ENCODE data around the gene HECW1.
"Not testable (repeated sequence)": the region's sequence is repeated elsewhere in the genome, so short reads cannot be mapped to it uniquely, and the experiment has no call there.

The HECW1 gene

GRCh38 chr7:43199371-43200160 lies 87.1 kb downstream of the HECW1 start:
- DNase-seq (ENCODE audit: low read depth): no peak
- TF ChIP-seq, protein P1, sequence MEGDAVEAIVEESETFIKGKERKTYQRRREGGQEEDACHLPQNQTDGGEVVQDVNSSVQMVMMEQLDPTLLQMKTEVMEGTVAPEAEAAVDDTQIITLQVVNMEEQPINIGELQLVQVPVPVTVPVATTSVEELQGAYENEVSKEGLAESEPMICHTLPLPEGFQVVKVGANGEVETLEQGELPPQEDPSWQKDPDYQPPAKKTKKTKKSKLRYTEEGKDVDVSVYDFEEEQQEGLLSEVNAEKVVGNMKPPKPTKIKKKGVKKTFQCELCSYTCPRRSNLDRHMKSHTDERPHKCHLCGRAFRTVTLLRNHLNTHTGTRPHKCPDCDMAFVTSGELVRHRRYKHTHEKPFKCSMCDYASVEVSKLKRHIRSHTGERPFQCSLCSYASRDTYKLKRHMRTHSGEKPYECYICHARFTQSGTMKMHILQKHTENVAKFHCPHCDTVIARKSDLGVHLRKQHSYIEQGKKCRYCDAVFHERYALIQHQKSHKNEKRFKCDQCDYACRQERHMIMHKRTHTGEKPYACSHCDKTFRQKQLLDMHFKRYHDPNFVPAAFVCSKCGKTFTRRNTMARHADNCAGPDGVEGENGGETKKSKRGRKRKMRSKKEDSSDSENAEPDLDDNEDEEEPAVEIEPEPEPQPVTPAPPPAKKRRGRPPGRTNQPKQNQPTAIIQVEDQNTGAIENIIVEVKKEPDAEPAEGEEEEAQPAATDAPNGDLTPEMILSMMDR (conservative IDR thresholded peaks at IDR 0.05; ENCODE audit: low read depth, low read length): no peak
- H3K4me3 ChIP-seq (ENCODE audit: low read length): no peak overlapping the region

- TF ChIP-seq, protein P1 (conservative IDR thresholded peaks at IDR 0.05; ENCODE audit: low read depth, low read length): no peak
- H3K4me3 ChIP-seq (ENCODE audit: low read length): no peak overlapping the region
- DNase-seq (ENCODE audit: low read depth): no peak
These were observed 89.5 kb downstream of the HECW1 start for GRCh38 chr7:43201912-43202311.

GRCh38 chr7:43204081-43204480 lies 91.6 kb downstream of the HECW1 start:
- no peak for DNase-seq (ENCODE audit: low read depth)
- no peak overlapping the region for H3K4me3 ChIP-seq (ENCODE audit: low read length)
- TF ChIP-seq, protein P1 (conservative IDR thresholded peaks at IDR 0.05; ENCODE audit: low read depth, low read length): no peak

- TF ChIP-seq, protein P1 (conservative IDR thresholded peaks at IDR 0.05; ENCODE audit: low read depth, low read length): no peak
- no peak for DNase-seq (ENCODE audit: low read depth)
- H3K4me3 ChIP-seq (ENCODE audit: low read length): no peak overlapping the region
These were observed 92.8 kb downstream of the HECW1 start for GRCh38 chr7:43205171-43205795.

DNA sequence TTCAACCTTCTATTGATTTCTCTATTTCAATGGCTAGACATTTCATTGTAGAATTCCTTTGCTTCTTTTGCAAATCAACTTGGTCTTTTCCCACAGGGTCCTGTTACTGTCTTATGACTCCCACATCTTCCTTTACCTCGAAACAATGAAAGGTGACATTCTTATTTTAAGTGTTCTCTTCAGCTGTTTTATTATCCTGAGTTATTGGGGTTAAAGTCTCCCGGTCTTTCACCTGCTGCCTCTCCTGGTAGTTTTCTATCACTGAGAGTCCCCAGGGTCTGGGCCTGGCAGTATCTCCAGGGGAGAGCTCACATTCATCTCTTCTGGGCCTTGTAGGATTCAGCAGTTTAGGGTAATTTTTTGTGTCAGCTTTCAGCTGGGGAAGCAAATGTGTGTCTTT lies 95.8 kb downstream of the HECW1 start:
- DNase-seq (ENCODE audit: low read depth): no peak
- TF ChIP-seq, protein P1 (conservative IDR thresholded peaks at IDR 0.05; ENCODE audit: low read depth, low read length): no peak
- no peak overlapping the region for H3K4me3 ChIP-seq (ENCODE audit: low read length)

GRCh38 chr7:43210539-43210938 lies 98.1 kb downstream of the HECW1 start:
- H3K4me3 ChIP-seq (ENCODE audit: low read length); DNase-seq (ENCODE audit: low read depth): not testable (repeated sequence)

GRCh38 chr7:43211286-43211685 lies 98.8 kb downstream of the HECW1 start:
- no peak overlapping the region for H3K4me3 ChIP-seq (ENCODE audit: low read length)
- no peak for DNase-seq (ENCODE audit: low read depth)
- TF ChIP-seq, protein P1 (conservative IDR thresholded peaks at IDR 0.05; ENCODE audit: low read depth, low read length): peak; percentile 59

All from retinal pigment epithelial cell (primary cell).